Thyroid gland (tissue), 4 donors: ENCODE data around the gene OTOGL. TPM values are rescaled to one million over a fixed set of nuclear protein-coding genes. Genes with fewer than 3 reads are reported as not detected.

Source experiments
- DNase-seq, 2 donors: peaks; one replicate each; pipeline ENCODE4 v3.0.0-alpha.2; 2019
- H3K27ac ChIP-seq, 3 donors: fragments of 200-600 bp; sonication (generic); 1 replicate in 2 of 3; 2 replicates in 1 of 3; pipeline ENCODE4 v1.5.1; 2016 to 2019; ENCODE audit warnings: mild to moderate bottlenecking in 1 of 3, moderate library complexity in 1 of 3
- H3K27me3 ChIP-seq: fragments of 200-600 bp; sonication (generic); one replicate; pipeline ENCODE4 v1.5.1; 2019
- H3K36me3 ChIP-seq, 2 donors: fragments of 200-600 bp; sonication (generic); one replicate each; pipeline ENCODE4 v1.5.1; 2016 to 2019
- H3K4me1 ChIP-seq, 2 donors: fragments of 200-600 bp; sonication (generic); one replicate each; pipeline ENCODE4 v1.5.1; 2017 to 2019
- H3K4me3 ChIP-seq, 3 donors: fragments of 200-600 bp; sonication (generic); replicated peaks in 1 of 3; 1 replicate in 2 of 3; 2 replicates in 1 of 3; pipeline ENCODE4 v1.5.1; 2016; ENCODE audit warnings: mild to moderate bottlenecking in 1 of 3
- H3K9me3 ChIP-seq: fragments of 200-600 bp; sonication (generic); one replicate; pipeline ENCODE4 v1.5.1; 2017
- CTCF ChIP-seq, 6 experiments: fragments of 200-600 bp in 3 of 6; fragments of 450-650 bp in 3 of 6; sonication (generic) in 3 of 6; IDR thresholded peaks; one replicate each; pipeline ENCODE4 v1.5.1; 2016 to 2019; ENCODE audit warnings: antibody characterized with exemption in 6 of 6, mild to moderate bottlenecking in 2 of 6, inconsistent platforms in 1 of 6, moderate library complexity in 1 of 6
- POLR2A ChIP-seq, 2 donors: fragments of 450-650 bp; IDR thresholded peaks; one replicate each; pipeline ENCODE4 v1.6.1; 2017; ENCODE audit warnings: antibody characterized with exemption in 2 of 2, mild to moderate bottlenecking in 2 of 2, moderate library complexity in 1 of 2
- WGBS, 2 donors: methylation state at CpG; one replicate each; pipeline ENCODE4 v1.1.5; 2017; 5-methylcytosine and 5-hydroxymethylcytosine counted together
- intact Hi-C: fragments of 100-400 bp; cut with DNase I; formaldehyde crosslinking; loops from one replicate; pipeline ENCODE4 v1.15.1; 2023
- total RNA-seq, 4 donors: library from RNA; depleted of rRNA; stranded (reverse); fragments of >200 nt; gene quantifications; one replicate each; pipeline ENCODE4 v1.2.3, GENCODE V29; 2016

Gene OTOGL
- total RNA-seq, 4 donors from 2014 or later: 0.11 to 0.13 TPM; not detected in 2

DNA sequence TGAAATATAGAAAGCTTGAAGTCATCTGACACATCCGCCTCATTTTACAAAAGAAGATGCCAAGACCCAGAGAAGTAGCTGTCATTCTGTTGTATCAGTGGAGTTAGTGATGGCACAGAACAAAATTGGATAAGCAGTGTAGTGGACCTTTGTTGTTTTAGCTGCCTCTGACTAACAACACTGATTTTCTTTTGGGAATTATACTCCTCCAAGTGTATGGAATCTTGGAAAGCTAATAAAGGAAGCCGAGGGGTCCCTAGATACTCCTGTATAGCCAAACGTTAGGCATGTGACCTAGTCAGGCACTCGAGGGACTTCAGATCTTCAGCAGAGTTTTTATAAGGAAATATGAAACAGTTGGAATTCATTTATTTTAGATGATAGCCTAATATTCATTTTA lies 94.5 kb downstream of the OTOGL start:
- Histone ChIP-seq H3K4me3 (no peak overlapping the region), H3K36me3 (no peaks in the 10 kb centered on the region), H3K27ac (no peak overlapping the region), H3K27me3 (no peaks in the 10 kb centered on the region), H3K9me3 (no peaks in the 10 kb centered on the region), H3K4me1 (no peaks in the 10 kb centered on the region)
- intact Hi-C loops: loop anchor here (10.0 kb wide), 1 partner anchor 71 kb away; no protein-coding TSS in a partner anchor
- 45 to 63% methylated on average over 4 of the region's 4 CpGs for WGBS, 2 donors
- TF ChIP-seq POLR2A (IDR thresholded peaks at IDR 0.05): no peak
- TF ChIP-seq CTCF (IDR thresholded peaks at IDR 0.05): no peak
- DNase-seq: no peak

- peak; percentile 4 to 14 for DNase-seq
- Histone ChIP-seq H3K9me3 (no peaks in the 10 kb centered on the region), H3K36me3 (no peaks in the 10 kb centered on the region), H3K4me3 (no peak overlapping the region), H3K4me1 (no peaks in the 10 kb centered on the region), H3K27ac (no peak overlapping the region), H3K27me3 (no peaks in the 10 kb centered on the region)
- WGBS, 2 donors: 0 to 2% methylated on average over 1 of the region's 1 CpG
- intact Hi-C loops: loop anchor here (10.0 kb wide), 1 partner anchor 70 kb away; no protein-coding TSS in a partner anchor
- no peak for TF ChIP-seq POLR2A (IDR thresholded peaks at IDR 0.05)
- peak in 3 of 6 experiments; percentile 33 to 46 (median 41) for TF ChIP-seq CTCF (IDR thresholded peaks at IDR 0.05)
Measured at GRCh38 chr12:80195074-80195726, 95.9 kb downstream of the OTOGL start.

DNA sequence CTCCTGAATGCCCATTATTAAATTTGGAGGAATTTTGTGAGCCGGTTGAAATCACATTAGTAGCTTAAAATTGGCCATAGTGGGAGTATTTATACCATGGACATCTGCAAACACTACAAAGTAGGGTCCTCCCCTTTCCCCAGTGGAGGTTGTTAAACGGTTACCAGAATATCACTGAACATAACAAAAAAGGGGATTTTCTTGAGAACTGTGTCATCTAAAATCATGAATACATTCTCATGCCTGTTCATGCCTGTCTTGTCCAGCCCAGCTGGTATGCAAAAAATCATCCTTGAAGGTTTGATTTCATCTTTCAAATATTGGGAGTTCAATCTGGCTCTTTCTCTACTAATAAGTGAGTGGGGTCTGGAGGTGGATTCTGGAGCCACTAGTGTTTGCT lies 96.4 kb downstream of the OTOGL start:
- WGBS, 2 donors: 74 to 90% methylated on average over 2 of the region's 2 CpGs
- Histone ChIP-seq H3K9me3 (no peaks in the 10 kb centered on the region), H3K4me1 (no peaks in the 10 kb centered on the region), H3K4me3 (no peak overlapping the region), H3K36me3 (no peaks in the 10 kb centered on the region), H3K27me3 (no peaks in the 10 kb centered on the region), H3K27ac (no peak overlapping the region)
- TF ChIP-seq POLR2A (IDR thresholded peaks at IDR 0.05): no peak
- no peak for TF ChIP-seq CTCF (IDR thresholded peaks at IDR 0.05)
- no peak for DNase-seq
- intact Hi-C loops: loop anchor here (10.0 kb wide), 1 partner anchor 69 kb away; no protein-coding TSS in a partner anchor

- intact Hi-C loops: loop anchor here (10.0 kb wide), 1 partner anchor 68 kb away; no protein-coding TSS in a partner anchor
- no peak overlapping the region for H3K27ac ChIP-seq
- WGBS, 2 donors: 69 to 75% methylated on average over 2 of the region's 2 CpGs
- no peak overlapping the region for H3K4me3 ChIP-seq
- no peak for TF ChIP-seq CTCF (IDR thresholded peaks at IDR 0.05)
- no peak for TF ChIP-seq POLR2A (IDR thresholded peaks at IDR 0.05)
- DNase-seq: no peak
- no peaks in the 10 kb centered on the region for H3K4me1 ChIP-seq
- H3K9me3 ChIP-seq: no peaks in the 10 kb centered on the region
- H3K36me3 ChIP-seq: no peaks in the 10 kb centered on the region
- no peaks in the 10 kb centered on the region for H3K27me3 ChIP-seq
Measured at GRCh38 chr12:80196419-80196818, 97.1 kb downstream of the OTOGL start.

DNA sequence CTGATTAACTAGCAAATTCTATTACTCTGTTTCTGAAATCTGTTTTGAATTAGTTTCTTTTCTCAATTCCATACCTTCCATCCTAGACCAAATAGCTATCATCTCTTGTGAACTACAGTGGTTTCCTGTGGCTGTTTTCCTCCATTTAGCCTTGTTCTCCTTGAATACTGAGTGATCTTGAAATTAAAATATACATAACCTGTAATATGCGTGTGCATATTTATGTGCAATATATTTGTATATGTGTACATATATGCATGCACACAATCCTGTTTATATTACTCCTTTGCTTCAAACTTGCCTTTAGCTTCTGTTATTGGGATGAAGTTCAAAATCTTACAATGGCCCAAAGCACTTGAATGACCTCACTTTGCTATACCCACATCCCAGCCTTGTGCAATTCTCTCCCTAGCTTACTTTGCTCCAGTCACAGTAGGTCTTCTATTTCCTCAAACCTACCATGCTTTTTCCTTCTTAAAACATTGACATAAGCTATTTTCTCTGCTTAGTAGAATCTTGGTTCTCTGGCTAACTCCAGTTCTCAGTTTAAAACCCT lies 99.5 kb downstream of the OTOGL start:
- no peaks in the 10 kb centered on the region for H3K27me3 ChIP-seq
- H3K36me3 ChIP-seq: no peaks in the 10 kb centered on the region
- intact Hi-C loops: loop anchor here (10.0 kb wide), 1 partner anchor 66 kb away; no protein-coding TSS in a partner anchor
- H3K9me3 ChIP-seq: no peaks in the 10 kb centered on the region
- H3K4me1 ChIP-seq: no peaks in the 10 kb centered on the region
- no peak overlapping the region for H3K4me3 ChIP-seq
- no peak for DNase-seq
- WGBS, 2 donors: 95 to 100% methylated on average over 1 of the region's 1 CpG
- TF ChIP-seq POLR2A (IDR thresholded peaks at IDR 0.05) (no peak), CTCF (IDR thresholded peaks at IDR 0.05) (no peak)
- no peak overlapping the region for H3K27ac ChIP-seq
